C1 segment of cervical spinal cord (tissue), 14 donors: Measurements from ENCODE around the gene KCNK17.
A peak's percentile ranks its signal among the peaks of the same experiment; 100 is the strongest.
"Not testable (repeated sequence)": the region's sequence is repeated elsewhere in the genome, so short reads cannot be mapped to it uniquely, and the experiment has no call there.

Experiments used
- DNase-seq, 14 donors: peaks; one replicate each; lab custom pipeline; 2025; lab: John Stamatoyannopoulos, UW

The KCNK17 gene

GRCh38 chr6:39302669-39303424, 11.4 kb downstream of the KCNK17 start:
- DNase-seq, result peak in 10 of 14 donors; percentile 2 to 72 (median 36)

GRCh38 chr6:39302011-39302410, 12.2 kb downstream of the KCNK17 start:
- no peak for DNase-seq

- no peak for DNase-seq
Observed at GRCh38 chr6:39301606-39302005, 12.6 kb downstream of the KCNK17 start.

- peak in 3 of 14 donors; percentile 1 to 27 (median 9) for DNase-seq
Observed at GRCh38 chr6:39300739-39301138, 13.5 kb downstream of the KCNK17 start.

- no peak for DNase-seq
Observed at GRCh38 chr6:39298061-39298460, 16.2 kb downstream of the KCNK17 start.

GRCh38 chr6:39296745-39297640, 17.2 kb downstream of the KCNK17 start:
- peak in 2 of 14 donors; percentile 2 to 53 for DNase-seq

- no peak for DNase-seq
Observed at GRCh38 chr6:39295611-39296011, 18.6 kb downstream of the KCNK17 start.

GRCh38 chr6:39294899-39295298, 19.3 kb downstream of the KCNK17 start:
- no peak for DNase-seq

- DNase-seq, result no peak
Observed at GRCh38 chr6:39294133-39294532, 20.1 kb downstream of the KCNK17 start.

GRCh38 chr6:39292637-39293036, 21.6 kb downstream of the KCNK17 start:
- DNase-seq, result no peak

- no peak for DNase-seq
Observed at GRCh38 chr6:39289490-39289889, 24.7 kb downstream of the KCNK17 start.

- DNase-seq, result no peak
Observed at GRCh38 chr6:39287601-39288000, 26.6 kb downstream of the KCNK17 start.

- not testable (repeated sequence) for DNase-seq
Observed at GRCh38 chr6:39286596-39286995, 27.6 kb downstream of the KCNK17 start.

- DNase-seq, result no peak
Observed at GRCh38 chr6:39282774-39283173, 31.4 kb downstream of the KCNK17 start.

GRCh38 chr6:39281312-39281980, 32.8 kb downstream of the KCNK17 start:
- no peak for DNase-seq

GRCh38 chr6:39280247-39280731, 33.9 kb downstream of the KCNK17 start:
- DNase-seq, result no peak

- DNase-seq, result no peak
Observed at GRCh38 chr6:39279539-39279938, 34.7 kb downstream of the KCNK17 start.

- no peak for DNase-seq
Observed at GRCh38 chr6:39276379-39276995, 37.7 kb downstream of the KCNK17 start.

- no peak for DNase-seq
Observed at GRCh38 chr6:39274903-39275302, 39.3 kb downstream of the KCNK17 start.

- DNase-seq, result no peak
Observed at GRCh38 chr6:39274471-39274870, 39.7 kb downstream of the KCNK17 start.

GRCh38 chr6:39273406-39273821, 40.8 kb downstream of the KCNK17 start:
- DNase-seq, result no peak
